ENCODE results near the gene HECTD2.
"Not testable (repeated sequence)": the region's sequence is repeated elsewhere in the genome, so short reads cannot be mapped to it uniquely, and the experiment has no call there.

Gene HECTD2

DNA sequence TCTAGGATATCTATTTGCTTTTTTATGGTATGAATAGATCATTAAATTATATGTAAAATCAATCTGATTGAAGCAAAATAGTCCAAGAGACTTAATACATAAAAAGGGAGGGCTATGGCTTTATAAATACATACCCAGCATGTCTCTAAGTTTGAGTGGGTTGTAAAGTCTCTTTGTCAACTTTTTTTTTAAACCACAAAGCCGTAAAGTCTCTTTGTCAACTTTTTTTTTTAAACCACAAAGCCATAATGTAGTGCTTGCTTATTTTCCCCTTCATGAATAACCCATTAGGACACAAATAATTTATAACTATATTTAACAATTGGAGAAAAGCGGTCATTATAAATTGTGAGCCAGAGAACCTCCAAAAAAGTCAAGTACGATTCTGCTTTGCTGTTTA lies 5.7 kb downstream of the HECTD2 start:
- no peak for DNase-seq

DNA sequence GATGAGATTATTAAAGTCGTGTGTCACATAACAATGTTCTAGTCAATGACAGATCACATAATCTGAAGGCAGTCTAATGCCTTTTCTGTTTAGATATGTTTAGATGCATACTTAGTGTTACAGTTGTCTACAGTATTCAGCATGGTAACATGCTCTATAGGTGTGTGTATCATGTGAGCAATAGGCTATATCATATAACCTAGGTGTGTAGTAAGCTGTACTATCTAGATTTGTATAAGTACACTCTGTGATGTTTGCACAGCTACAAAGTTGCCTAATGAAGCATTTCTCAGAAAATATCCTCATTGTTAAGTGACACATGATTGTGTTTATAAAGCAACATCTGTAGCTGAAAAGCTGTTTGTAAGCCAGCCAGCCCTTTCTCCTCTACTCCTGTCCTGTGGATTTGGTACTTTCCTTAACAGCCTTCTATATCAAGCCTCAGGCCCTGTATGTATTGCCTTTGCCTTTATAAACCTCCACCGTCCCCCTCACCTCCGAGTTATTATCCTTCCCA lies 6.3 kb downstream of the HECTD2 start:
- no peak for DNase-seq

DNA sequence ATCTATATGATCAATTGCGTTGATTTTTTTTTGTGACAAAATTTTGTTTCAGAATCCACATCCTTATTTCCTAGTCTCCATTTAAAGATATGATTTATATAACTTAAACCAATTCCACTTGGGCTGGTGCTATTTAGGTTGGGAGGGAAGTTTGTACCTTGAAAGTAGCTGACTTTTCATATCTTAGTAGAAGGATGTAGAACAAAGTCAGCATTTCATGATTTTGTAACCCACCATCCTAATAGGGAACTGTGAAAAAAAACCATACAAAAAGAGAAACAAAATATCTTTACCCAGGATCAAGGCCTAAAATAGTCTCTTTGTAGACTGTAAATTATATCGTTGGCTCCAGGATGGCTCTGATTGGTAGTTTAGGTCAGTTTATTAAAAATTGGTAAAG lies 8.3 kb downstream of the HECTD2 start:
- DNase-seq, result no peak

DNA sequence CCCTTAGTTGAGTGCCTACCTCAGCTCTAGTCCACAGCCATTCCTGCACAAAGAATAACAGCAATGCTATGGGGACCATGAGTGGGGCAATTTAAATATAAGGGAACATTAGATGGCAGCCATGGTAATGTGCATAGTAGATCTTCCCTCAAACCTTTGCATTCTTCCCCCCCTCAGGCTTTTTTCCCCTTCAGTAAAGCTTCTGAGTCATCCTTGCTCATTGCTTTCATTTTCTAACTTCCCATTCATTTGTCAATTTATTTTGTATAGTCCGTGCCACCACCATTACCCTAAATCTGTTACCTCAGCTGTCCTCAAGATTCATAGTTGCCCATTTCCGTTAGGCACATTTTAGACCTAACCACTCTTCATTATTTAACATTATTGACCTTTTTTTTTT lies 10.7 kb downstream of the HECTD2 start:
- no peak for DNase-seq

DNA sequence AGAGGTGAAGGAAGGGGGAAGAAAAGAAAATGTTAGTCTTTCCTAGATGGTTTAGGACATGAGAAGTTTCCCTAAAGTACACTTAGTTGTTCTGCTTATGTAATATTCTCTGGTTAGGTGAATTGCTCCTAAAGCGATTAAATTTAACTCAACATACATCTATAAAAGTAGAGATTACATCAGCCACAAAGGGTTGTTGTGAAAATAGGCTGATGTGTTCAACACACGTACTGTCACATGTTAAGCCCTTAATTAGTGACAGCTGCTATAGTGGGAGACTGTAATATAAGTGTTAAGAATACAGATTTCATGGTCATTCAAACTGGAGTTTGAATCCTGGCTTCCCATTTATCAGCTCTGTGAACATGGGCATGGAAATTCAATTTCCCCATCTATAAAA lies 12.8 kb downstream of the HECTD2 start:
- DNase-seq, result no peak

DNA sequence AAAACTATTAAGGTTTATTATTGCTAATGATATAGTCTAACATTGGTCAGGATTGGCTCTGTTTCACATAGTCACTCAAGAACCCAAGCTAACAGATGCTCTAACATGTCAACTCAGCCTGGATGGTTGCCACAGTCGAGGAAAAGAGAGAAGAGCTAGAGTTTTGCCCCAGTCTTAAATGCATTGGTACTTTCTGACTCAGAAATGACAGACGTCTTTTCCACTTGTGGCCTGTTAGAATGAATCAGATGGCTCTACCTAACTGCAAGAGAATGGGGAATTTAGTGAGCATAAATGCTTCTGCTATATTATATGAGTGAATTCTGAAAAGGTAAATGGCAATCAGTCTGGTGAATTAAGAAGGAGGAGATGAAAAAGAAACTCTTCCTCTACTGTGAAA lies 13.9 kb downstream of the HECTD2 start:
- DNase-seq, result no peak

DNA sequence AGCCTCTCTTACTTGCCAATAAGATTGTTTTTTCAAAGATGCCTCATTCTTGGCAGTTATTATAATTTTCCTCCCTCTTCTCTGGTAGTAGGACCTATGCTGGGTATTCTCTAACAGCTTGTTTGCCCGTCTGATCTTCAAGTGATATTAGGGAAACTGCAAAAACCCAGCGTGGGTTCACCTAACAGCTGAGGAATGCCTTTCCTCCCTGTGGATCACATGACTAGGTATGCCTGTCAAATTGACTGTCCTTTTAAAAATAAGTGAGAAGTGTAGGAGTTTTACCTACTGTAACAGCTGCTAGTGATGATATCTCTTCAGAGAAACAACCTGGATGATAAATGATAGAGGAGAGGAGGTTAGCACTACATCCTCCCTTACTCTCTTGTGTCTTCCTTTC lies 22.0 kb downstream of the HECTD2 start:
- no peak for DNase-seq

DNA sequence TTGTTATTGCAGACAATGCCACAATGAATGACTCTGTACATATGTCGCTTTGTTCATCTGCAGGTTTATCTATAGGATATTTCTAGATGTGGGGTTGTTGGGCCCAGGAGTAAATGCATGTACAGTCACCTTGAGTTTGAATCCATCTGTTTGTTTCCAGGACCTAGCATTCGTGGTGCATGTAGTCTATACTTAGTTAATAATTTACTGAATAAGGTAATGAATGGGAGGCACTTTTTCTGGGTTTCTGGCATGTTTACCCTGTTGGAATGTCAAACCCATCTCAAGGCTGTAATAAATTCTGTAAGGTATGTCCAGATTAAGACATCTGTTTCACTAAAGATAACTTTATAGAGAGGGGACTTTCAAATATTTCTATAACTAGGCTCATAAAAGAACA lies 23.5 kb downstream of the HECTD2 start:
- no peak for DNase-seq

DNA sequence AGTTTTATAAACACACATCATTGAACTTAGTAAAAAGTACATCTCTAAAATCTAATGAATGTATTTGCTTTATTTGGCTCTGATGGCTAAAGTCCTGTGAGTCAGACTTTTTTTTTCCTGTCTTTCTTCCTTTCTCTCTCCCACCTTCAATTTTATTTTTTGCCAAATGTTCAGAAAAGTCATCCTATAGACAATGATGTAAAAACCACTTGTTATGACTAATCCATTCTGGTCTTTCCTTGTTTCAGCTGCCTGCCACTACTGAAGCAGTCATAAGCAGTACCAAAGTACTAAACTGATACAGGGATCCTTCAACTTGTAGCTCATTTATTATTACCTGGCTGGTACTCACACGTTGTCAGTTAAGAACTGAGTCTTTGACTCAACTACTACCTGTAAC lies 23.9 kb downstream of the HECTD2 start:
- no peak for DNase-seq

DNA sequence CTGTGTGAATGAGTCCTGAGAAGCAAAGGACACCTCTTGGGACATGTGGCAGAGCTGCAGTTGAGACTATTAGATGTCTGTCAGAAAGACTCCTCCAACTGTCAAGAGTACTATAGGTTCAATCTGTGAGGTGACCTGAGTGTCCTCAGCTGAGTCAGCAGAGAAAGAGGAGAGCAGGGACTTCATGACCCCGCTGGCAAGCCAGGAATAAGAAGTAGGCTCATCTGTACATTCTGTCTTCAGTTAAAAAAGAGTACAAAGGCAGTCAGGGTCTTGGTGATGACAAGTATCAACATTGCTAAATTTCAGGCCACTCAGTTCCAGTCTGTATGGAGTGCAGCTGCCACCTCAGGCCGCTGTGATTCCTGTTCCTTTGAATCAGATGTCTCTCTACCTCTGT lies 25.1 kb downstream of the HECTD2 start:
- DNase-seq, result no peak

DNA sequence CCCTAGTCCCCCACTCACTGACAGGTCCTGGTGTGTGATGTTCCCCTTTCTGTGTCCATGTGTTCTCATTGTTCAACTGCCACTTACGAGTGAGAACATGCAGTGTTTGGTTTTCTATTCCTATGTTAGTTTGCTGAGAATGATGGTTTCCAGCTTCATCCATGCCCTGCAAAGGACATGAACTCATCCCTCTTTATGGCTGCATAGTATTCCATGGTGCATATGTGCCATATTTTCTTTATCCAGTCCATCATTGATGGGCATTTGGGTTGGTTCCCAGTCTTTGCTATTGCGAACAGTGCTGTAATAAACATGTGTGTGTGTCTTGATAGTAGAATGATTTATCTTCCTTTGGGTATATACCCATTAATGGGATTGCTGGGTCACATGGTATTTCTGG lies 28.1 kb downstream of the HECTD2 start:
- not testable (repeated sequence) for DNase-seq

DNA sequence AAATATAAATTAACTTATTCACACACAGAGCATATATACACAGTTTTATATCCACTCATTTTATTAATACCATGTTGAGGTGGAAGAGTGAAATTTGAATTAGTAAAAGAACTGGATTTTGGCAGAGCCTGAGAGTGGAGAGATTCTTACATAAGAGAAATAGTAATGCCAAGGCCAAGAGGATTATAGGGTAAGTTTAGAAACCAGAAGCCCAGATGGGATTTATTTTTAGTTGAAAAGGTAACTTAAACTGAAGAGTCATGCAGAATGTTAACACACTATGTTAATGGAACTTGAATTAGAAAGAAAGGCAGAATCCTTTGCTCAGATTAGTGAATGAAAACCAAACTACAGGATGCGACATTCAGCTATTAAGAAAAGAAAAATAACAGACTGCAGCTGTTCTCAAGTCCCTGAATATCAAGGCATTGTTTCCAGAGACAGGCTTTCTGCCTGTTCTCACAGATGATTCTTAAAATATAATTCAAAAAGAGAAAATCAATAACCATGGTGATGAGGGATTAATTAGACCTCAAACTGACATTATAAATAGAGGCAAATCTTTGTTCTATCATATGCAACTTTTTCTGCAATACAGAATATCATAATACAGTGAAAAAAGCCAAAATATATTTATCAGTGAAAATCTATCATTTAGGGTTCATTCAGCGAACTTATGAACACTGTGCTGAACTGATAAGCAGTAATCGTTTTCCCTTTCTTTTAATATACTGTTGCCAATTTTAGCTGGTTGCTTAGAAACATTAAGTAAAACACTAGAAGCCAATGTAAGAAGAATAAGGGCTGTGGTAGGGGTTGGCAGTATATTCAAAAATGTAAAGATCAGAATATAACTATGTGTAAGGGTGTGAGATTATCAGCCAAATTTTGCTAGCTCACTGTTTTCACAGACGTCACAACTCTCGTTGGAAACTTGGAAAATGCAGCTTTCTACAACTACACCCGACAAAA lies 34.4 kb downstream of the HECTD2 start:
- DNase-seq, result no peak

DNA sequence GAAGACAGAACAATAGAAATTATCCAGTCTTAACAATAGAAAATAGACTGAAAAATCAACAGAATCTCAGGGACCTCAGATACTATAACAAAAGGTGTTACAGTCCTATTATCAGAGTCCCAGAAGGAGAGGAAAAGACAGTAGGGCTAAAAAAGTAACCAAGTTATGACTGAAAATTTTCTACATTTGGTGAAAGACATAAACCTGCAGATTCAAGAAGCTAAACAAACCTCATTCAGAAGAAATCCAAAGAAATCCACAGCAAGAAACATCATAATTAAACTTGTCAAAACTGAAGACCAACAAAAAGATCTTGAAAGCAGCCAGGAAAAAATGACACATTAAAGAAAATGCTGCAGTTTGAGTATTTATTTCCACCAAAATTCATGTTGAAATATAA lies 41.9 kb downstream of the HECTD2 start:
- DNase-seq, result no peak

DNA sequence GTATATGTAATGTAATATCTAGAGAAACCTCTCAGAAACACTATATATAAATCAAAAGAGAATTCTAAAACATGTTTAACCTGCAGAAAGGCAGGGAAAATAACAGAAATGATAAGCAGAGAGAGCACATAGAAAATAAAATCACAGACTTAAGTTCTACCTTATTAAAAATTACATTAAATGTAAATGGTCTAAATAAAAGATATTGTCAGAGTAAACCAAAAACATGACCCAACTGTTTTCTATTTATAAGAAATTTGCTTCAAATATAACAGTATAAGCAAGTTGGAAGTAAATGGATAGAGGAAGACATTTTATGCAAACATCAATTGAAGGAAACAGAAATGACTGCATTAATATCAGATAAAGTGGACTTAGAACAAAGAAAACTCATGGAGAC lies 43.4 kb downstream of the HECTD2 start:
- DNase-seq, result no peak

DNA sequence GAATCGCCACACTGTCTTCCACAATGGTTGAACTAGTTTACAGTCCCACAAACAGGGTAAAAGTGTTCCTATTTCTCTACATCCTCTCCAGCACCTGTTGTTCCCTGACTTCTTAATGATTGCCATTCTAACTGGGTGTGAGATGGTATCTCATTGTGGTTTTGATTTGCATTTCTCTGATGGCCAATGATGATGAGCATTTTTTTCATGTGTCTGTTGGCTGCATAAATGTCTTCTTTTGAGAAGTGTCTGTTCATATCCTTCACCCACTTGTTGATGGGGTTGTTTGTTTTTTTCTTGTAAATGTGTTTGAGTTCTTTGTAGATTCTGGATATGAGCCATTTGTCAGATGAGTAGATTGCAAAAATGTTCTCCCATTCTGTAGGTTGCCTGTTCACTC lies 45.0 kb downstream of the HECTD2 start:
- DNase-seq, result not testable (repeated sequence)

DNA sequence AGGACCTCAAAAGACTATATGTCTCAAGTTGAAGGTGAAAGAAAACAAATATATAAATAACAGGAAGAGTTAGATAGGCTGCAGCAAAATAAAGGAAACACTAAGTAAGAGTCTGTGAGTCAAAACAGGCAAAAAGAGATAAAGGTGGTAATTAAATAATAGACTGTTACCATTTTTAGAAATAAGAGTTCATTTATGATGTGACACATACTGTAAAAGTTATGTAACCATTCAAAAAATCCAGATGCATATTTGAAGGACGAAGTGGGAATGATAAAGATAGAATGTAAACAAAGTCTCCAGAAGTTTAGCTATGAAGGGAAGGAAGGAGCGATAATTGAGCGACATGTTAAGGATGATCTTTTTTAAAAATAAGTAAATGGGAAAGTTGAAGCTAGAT lies 50.5 kb downstream of the HECTD2 start:
- DNase-seq, result no peak

DNA sequence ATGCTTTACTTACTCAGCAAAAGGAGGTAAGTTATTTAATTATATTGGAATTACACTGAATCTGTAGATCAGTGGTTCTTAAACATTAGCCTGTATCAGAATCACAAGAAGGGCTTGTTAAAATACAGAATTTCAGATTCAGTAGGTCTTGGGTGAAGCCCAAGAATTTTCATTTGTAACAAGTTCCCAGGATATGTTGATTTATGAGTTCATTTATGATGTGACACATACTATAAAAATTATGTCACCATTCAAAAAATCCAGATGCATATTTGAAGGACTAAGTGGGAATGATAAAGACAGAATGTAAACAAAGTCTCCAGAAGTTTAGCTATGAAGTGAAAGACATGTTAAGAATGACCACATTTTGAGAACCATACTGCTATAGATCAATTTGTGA lies 52.3 kb downstream of the HECTD2 start:
- DNase-seq, result no peak

DNA sequence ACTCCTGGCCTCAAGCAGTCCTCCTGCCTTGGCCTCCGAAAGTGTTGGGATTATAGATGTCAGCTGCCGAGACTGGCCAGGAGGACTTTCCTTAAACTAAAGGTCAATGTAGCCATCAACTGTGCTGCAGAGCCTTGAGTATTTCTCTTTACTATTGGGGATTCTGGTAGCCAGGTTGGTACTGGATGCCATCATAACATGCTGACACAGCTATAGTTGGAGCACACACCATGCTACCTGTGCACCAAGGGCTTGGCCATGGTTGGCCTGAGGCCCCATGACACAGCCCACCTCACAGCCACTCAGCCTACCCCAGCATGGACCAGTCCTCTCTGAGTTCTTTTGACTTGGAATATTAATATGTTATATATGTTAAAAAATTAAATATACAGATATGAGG lies 54.4 kb downstream of the HECTD2 start:
- no peak for DNase-seq

DNA sequence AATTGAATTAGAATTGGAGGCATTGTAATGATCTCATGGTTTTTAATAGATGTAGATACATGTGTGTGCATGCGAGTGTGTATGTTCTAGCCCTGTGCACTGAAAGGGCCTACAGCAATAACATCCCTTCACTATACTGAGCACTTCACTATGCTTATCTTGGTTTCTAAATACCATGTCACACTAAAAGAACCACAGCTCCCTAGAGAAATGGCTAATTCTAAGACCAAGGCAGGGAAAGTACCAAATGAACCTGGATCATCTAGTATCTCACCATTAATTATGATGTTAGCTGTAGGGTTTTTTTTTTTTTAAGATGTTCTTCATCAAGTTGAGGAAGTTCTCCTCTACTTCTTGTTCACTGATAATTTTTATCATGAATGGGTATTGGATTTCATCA lies 55.1 kb downstream of the HECTD2 start:
- DNase-seq, result no peak

DNA sequence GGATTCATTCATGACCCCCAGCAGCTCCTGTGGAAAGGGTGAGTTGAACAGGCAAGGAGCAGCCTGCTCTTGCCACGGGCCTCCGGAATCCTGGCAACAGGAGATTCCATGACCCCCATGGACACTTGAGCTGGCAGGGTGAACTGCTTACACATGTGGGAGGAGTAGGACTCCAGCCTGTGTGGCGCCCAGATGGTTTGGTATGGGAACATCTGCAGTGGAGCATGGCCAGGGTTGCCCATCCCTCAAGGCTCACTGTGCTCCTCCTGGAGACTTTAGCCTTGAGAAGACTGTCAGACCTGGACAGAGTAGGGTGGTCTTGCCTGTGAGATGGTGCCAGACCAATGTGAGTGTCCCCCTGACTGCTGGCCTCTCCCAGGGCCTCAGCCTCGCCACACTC lies 57.0 kb downstream of the HECTD2 start:
- DNase-seq, result no peak

DNA sequence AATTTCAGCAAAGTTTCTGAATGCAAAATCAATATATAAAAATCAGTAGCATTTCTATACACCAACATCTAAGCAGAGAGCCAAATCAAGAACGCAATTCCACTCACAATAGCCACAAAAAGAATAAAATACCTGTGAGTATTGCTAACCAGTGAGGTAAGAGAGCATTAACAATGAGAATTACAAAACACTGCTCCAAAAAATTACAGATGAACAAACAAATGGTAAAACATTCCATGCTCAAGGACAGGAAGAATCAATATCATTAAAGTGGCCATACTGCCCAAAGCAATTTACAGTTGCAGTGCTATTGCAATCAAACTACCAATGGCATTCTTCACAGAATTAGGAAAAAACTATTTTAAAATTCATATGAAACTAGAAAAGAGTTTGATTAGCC lies 61.5 kb downstream of the HECTD2 start:
- DNase-seq, result no peak

DNA sequence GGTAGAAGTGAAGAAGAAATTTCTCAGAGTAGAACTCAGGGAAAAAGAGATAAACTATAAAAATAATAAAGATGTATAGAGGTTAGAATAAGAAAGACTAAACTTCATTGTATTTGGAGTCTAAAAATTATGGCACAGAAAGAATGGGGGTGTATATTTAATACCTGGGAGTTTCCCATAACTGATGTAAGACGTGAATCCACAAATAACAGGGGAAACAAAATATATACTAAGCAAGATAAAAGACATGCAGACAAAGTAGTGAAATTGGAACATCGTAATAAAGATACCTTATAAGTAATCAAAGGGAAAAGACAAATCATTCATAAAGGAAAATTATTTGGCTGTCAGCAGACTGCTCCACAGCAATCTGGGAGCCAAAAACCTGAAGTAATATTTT lies 62.8 kb downstream of the HECTD2 start:
- DNase-seq, result no peak

DNA sequence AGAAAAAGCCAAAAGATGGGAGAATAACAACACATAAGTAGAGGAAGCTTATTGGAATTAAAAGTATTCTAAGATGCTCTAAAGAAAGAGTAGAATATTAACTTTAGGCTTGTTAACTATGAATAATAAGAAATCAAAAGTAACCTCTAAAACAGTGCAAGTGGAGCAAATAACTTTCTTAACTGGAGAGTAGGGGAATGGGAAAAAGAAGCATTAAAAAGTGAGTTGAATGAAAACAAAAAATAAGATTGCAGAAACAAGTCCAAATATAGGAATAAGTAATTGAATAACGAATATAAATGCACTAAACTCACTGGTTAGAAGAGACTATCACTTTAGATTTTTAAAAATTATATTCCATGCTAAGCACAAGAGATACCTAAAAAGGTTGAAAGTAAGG lies 63.9 kb downstream of the HECTD2 start:
- DNase-seq, result no peak

DNA sequence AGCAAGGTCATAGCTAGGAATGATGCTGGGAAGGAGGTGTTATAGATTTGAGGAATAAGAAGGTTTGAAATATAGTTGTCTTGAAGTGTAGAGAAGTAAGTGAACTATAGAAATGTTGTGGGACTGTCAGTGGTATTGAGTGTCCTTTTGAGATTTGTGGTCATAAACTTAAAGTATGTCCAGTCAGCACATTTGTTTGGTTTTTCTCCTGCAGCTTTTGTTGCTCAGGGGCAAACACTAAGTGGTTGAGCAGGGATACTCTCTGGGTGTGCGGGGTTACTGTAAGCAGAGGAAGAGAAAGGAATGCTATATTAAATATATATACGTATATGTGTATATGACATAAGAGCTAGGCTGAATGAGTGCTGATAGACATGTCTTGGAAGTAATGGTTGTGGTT lies 67.1 kb downstream of the HECTD2 start:
- DNase-seq, result no peak

DNA sequence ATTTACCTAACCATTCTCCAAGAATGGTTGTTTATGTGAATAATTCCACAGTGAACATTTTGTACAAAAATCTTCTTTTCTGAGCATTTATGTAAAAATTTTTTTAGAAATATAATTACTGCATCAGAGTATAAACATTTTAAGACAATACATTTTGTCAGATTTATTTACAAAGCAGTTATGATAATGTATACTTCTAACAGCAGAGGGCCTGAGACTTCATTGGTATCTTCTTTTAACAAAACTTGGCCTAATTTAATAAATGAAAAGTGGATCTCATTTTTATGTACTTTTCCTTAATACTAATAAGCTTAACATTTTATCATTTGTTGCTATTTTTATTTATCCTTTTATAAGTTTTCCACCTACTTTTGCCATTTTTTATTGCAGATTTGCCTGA lies 69.4 kb downstream of the HECTD2 start:
- DNase-seq, result no peak

All from NCI-H1092 (cell line).